ENCODE measurements around the gene SLC16A13. TPM values are rescaled to one million over a fixed set of nuclear protein-coding genes. Genes with fewer than 3 reads are reported as not detected.

The SLC16A13 gene
- total and polyA plus RNA-seq, 2 of the 4 experiments (the other 2 are of a cell fraction) = 0.18 to 2.3 TPM

DNA sequence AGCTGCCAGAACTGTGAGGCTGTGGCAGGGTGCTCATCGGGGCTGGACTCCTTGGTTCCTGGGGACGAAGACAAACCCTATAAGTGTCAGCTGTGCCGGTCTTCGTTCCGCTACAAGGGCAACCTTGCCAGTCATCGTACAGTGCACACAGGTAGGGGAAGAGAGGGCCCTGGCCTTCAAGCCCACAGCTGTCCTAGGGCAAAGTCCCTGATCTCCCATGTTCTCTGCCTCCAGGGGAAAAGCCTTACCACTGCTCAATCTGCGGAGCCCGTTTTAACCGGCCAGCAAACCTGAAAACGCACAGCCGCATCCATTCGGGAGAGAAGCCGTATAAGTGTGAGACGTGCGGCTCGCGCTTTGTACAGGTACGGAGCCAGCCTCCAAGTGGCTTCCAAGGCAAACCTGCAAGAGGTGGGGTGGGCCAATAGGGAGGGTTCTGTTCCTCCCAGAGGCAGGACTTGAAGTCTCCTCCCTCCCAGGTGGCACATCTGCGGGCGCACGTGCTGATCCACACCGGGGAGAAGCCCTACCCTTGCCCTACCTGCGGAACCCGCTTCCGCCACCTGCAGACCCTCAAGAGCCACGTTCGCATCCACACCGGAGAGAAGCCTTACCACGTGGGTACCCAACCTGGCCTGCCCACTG, 9.2 kb upstream of the SLC16A13 start:
- H4K91ac ChIP-seq (ENCODE audit: insufficient read depth, low read depth, low read length) = no peak overlapping the region
- no peaks in the 10 kb centered on the region for H3K9me3 ChIP-seq (ENCODE audit: control insufficient read depth, insufficient read depth, low read length)
- no peak overlapping the region for H2AFZ ChIP-seq (replicated peaks; ENCODE audit: low read length, poor library complexity)
- no peak overlapping the region for H2BK5ac ChIP-seq (ENCODE audit: low read depth, low read length, poor library complexity, severe bottlenecking)
- H4K5ac ChIP-seq (ENCODE audit: low read depth, low read length) = no peak overlapping the region
- H3K27ac ChIP-seq (ENCODE audit: insufficient read depth, low read length) = no peak overlapping the region
- no peak for ATAC-seq (ENCODE audit: low read depth)
- in situ Hi-C loops (cut with MboI; ENCODE audit: low sequenced_read_pairs) = no loop called here
- no peaks in the 10 kb centered on the region for H4K20me1 ChIP-seq (ENCODE audit: insufficient read depth, low read length)
- no peak overlapping the region for H3K23ac ChIP-seq (ENCODE audit: low read depth, low read length)
- no peak overlapping the region for H2AK5ac ChIP-seq (ENCODE audit: low read depth, low read length)
- no peak overlapping the region for H2BK20ac ChIP-seq (ENCODE audit: low read depth, low read length)
- H2BK15ac ChIP-seq (ENCODE audit: low read depth, low read length) = no peak overlapping the region
- no peaks in the 10 kb centered on the region for H3K36me3 ChIP-seq (ENCODE audit: control insufficient read depth, insufficient read depth, low read length)
- TF ChIP-seq CTCF (conservative IDR thresholded peaks at IDR 0.05; ENCODE audit: low read depth, low read length) (no peak), RAD21 (IDR thresholded peaks at IDR 0.05; ENCODE audit: low read length) (no peak), MAZ (IDR thresholded peaks at IDR 0.05; ENCODE audit: borderline replicate concordance, low read depth, low read length) (no peak), NFE2L2 (IDR thresholded peaks at IDR 0.05; ENCODE audit: low read depth, low read length) (no peak), FOS (IDR thresholded peaks at IDR 0.05; ENCODE audit: low read depth, low read length) (no peak), USF2 (IDR thresholded peaks at IDR 0.05; ENCODE audit: low read depth, low read length) (no peak), POLR2A (IDR thresholded peaks at IDR 0.05; ENCODE audit: low read depth, low read length) (no peak), BHLHE40 (IDR thresholded peaks at IDR 0.05; ENCODE audit: low read depth, low read length) (no peak), MXI1 (IDR thresholded peaks at IDR 0.05; ENCODE audit: borderline replicate concordance, low read depth, low read length) (no peak), RFX5 (IDR thresholded peaks at IDR 0.05; ENCODE audit: low read depth, low read length) (no peak), SMC3 (IDR thresholded peaks at IDR 0.05; ENCODE audit: low read depth, low read length) (no peak), MAFK (IDR thresholded peaks at IDR 0.05; ENCODE audit: low read depth, low read length) (no peak), RCOR1 (IDR thresholded peaks at IDR 0.05; ENCODE audit: insufficient replicate concordance, low read length) (no peak), CHD1 (IDR thresholded peaks at IDR 0.05; ENCODE audit: low read depth, low read length) (no peak), CEBPB (IDR thresholded peaks at IDR 0.05; ENCODE audit: low read depth, low read length) (no peak)
- TF ChIP-seq, protein P1, sequence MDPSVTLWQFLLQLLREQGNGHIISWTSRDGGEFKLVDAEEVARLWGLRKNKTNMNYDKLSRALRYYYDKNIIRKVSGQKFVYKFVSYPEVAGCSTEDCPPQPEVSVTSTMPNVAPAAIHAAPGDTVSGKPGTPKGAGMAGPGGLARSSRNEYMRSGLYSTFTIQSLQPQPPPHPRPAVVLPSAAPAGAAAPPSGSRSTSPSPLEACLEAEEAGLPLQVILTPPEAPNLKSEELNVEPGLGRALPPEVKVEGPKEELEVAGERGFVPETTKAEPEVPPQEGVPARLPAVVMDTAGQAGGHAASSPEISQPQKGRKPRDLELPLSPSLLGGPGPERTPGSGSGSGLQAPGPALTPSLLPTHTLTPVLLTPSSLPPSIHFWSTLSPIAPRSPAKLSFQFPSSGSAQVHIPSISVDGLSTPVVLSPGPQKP (IDR thresholded peaks at IDR 0.05; ENCODE audit: borderline replicate concordance, low read depth, low read length) = no peak
- no peaks in the 10 kb centered on the region for H3K9me1 ChIP-seq (ENCODE audit: insufficient read depth, low read length)
- H3K4ac ChIP-seq (ENCODE audit: low read depth, low read length) = no peak overlapping the region
- no peak overlapping the region for H3K4me3 ChIP-seq (ENCODE audit: insufficient read depth, low read depth, low read length)
- intact Hi-C loops (cut with micrococcal nuclease) = no loop called here
- WGBS, 2 experiments (ENCODE audit: extremely low coverage in 2 of 2, insufficient read length in 1 of 2) = 94% methylated on average over 5 of the region's 29 CpGs; no CpG with 5 or more reads in 1 of the 2 experiments
- DNase-seq = no peak
- H2BK120ac ChIP-seq (ENCODE audit: low read depth, low read length) = no peak overlapping the region
- dilution Hi-C loops (cut with HindIII; ENCODE audit: low sequenced_read_pairs, unreplicated experiment) = no loop called here
- H3K56ac ChIP-seq (ENCODE audit: extremely low read depth, insufficient read depth, low read length) = no peak overlapping the region
- H3K79me1 ChIP-seq (ENCODE audit: low read depth in 1 of 2, low read length in 2 of 2) = no peaks in the 10 kb centered on the region
- H4K8ac ChIP-seq (ENCODE audit: low read depth in 2 of 2, low read length in 2 of 2) = no peak overlapping the region
- no peak overlapping the region for H3K4me2 ChIP-seq (ENCODE audit: low read depth, low read length)
- H3K9ac ChIP-seq (ENCODE audit: low read depth, low read length) = no peak overlapping the region
- no TSS peak for BruUV-seq (replicated peaks)
- H3K4me1 ChIP-seq (ENCODE audit: control insufficient read depth, insufficient read depth, low read length) = no peaks in the 10 kb centered on the region
- POLR2A ChIA-PET (ENCODE audit: unreplicated experiment) = no interaction called here
- CTCF ChIA-PET = no interaction called here
- no peak overlapping the region for H3K18ac ChIP-seq (ENCODE audit: low read depth, low read length)
- H3K14ac ChIP-seq (replicated peaks; ENCODE audit: low read depth, low read length) = no peak overlapping the region
- H3K27me3 ChIP-seq (ENCODE audit: control insufficient read depth, insufficient read depth, low read length) = peaks cover 17% of the 10 kb centered on the region; the same call in 1 of the 2 replicates
- H2AK9ac ChIP-seq (replicated peaks; ENCODE audit: low read depth, low read length, poor library complexity) = no peak overlapping the region
